T-cell (primary cell): ENCODE results near the gene MSH5. TPM values are rescaled to one million over a fixed set of nuclear protein-coding genes. Genes with fewer than 3 reads are reported as not detected.
A peak's percentile ranks its signal among the peaks of the same experiment; 100 is the strongest.

Source experiments
- ATAC-seq, 4 experiments: fragments of 200-7000 bp in 3 of 4; fragments of 150-1000 bp in 1 of 4; cut with Tn5 transposase; replicated peaks in 1 of 4; 1 replicate in 3 of 4; 2 replicates in 1 of 4; pipeline ENCODE4 v1.10.0; 2021; ENCODE audit warnings: moderate library complexity in 3 of 4, mild to moderate bottlenecking in 2 of 4, moderate number of reproducible peaks in 1 of 4
- CTCF ChIA-PET, 2 donors: fragments of 300-600 bp; sonication (Branson Sonifier 250); formaldehyde crosslinking; loops; one replicate each; lab custom pipeline; 2022; ENCODE audit warnings: antibody characterized with exemption in 2 of 2; lab: Charles Lee
- POLR2A ChIA-PET, 2 donors: fragments of 300-600 bp; sonication (Branson Sonifier 250); formaldehyde crosslinking; loops; one replicate each; lab custom pipeline; 2022; ENCODE audit warnings: antibody characterized with exemption in 2 of 2; lab: Charles Lee
- DNase-seq, 35 experiments: peaks; one replicate each; pipeline versions ENCODE4 v3.0.0 to v3.0.0-alpha.2; 2013 to 2023
- H3K27ac ChIP-seq: one replicate; pipeline ENCODE4 v1.5.1; 2013; ENCODE audit warnings: low read length
- H3K27me3 ChIP-seq, 2 experiments: replicated peaks in 1 of 2; 1 replicate in 1 of 2; 2 replicates in 1 of 2; pipeline versions ENCODE4 v1.6.1 to v1.7.0; 2013; ENCODE audit warnings: low read length in 1 of 2, mixed read lengths in 1 of 2; ENCODE audit not compliant: control insufficient read depth in 2 of 2, insufficient read depth in 2 of 2; ENCODE audit errors: extremely low read depth in 1 of 2
- H3K36me3 ChIP-seq, 2 donors: 1 replicate in 1 of 2; 2 replicates in 1 of 2; pipeline versions ENCODE4 v1.6.1 to v1.7.0; 2013; ENCODE audit warnings: low read length in 1 of 2; ENCODE audit not compliant: control insufficient read depth in 2 of 2, insufficient read depth in 1 of 2; ENCODE audit errors: extremely low read depth in 1 of 2
- H3K4me1 ChIP-seq, 2 experiments: 1 replicate in 1 of 2; 2 replicates in 1 of 2; pipeline versions ENCODE4 v1.6.1 to v1.7.0; 2013; ENCODE audit warnings: low read length in 2 of 2, mixed read lengths in 1 of 2; ENCODE audit not compliant: insufficient read depth in 2 of 2, control insufficient read depth in 1 of 2; ENCODE audit errors: extremely low read depth in 1 of 2
- H3K4me3 ChIP-seq, 2 donors: 1 replicate in 1 of 2; 2 replicates in 1 of 2; pipeline versions ENCODE4 v1.5.1 to v1.7.0; 2013; ENCODE audit warnings: mild to moderate bottlenecking in 2 of 2, low read length in 1 of 2, moderate library complexity in 1 of 2; ENCODE audit not compliant: control insufficient read depth in 1 of 2; ENCODE audit errors: extremely low read depth in 1 of 2
- H3K9me3 ChIP-seq: 2 replicates; pipeline ENCODE4 v1.7.0; 2013
- H3K27ac Mint-ChIP-seq, 2 donors: one replicate each; pipeline ENCODE4 v1.8.0; 2020 to 2021; ENCODE audit warnings: mild to moderate bottlenecking in 2 of 2, mixed read lengths in 2 of 2
- H3K27me3 Mint-ChIP-seq, 2 donors: one replicate each; pipeline ENCODE4 v1.8.0; 2021 to 2022; ENCODE audit warnings: mixed read lengths in 2 of 2
- H3K36me3 Mint-ChIP-seq: one replicate; pipeline ENCODE4 v1.8.0; 2021; ENCODE audit warnings: mixed read lengths
- H3K4me1 Mint-ChIP-seq, 3 donors: one replicate each; pipeline ENCODE4 v1.8.0; 2020 to 2022; ENCODE audit warnings: mixed read lengths in 3 of 3, mild to moderate bottlenecking in 1 of 3
- H3K4me3 Mint-ChIP-seq, 3 donors: one replicate each; pipeline ENCODE4 v1.8.0; 2020 to 2022; ENCODE audit warnings: mild to moderate bottlenecking in 3 of 3, mixed read lengths in 3 of 3, moderate library complexity in 3 of 3
- H3K9me3 Mint-ChIP-seq, 3 donors: one replicate each; pipeline ENCODE4 v1.8.0; 2020 to 2022; ENCODE audit warnings: mixed read lengths in 3 of 3
- WGBS: methylation state at CpG from one replicate; pipeline ENCODE4 v1.1.5; 2013; ENCODE audit warnings: missing lambda C conversion rate; ENCODE audit not compliant: insufficient coverage; 5-methylcytosine and 5-hydroxymethylcytosine counted together
- total RNA-seq, 35 experiments: library from RNA in 6 of 35; stranded (reverse) in 6 of 35; fragments of 120-200 nt in 1 of 35; gene quantifications; one replicate each; pipeline versions ENCODE4 v1.2.1 to v1.2.4 and lab custom pipeline; 2013 to 2026

MSH5 gene
- total RNA-seq, 5 donors from 2014 or later (not counting 1 experiment from before 2014, with no cell fraction given) = 13.7 to 22.4 (median 14.4) TPM

DNA sequence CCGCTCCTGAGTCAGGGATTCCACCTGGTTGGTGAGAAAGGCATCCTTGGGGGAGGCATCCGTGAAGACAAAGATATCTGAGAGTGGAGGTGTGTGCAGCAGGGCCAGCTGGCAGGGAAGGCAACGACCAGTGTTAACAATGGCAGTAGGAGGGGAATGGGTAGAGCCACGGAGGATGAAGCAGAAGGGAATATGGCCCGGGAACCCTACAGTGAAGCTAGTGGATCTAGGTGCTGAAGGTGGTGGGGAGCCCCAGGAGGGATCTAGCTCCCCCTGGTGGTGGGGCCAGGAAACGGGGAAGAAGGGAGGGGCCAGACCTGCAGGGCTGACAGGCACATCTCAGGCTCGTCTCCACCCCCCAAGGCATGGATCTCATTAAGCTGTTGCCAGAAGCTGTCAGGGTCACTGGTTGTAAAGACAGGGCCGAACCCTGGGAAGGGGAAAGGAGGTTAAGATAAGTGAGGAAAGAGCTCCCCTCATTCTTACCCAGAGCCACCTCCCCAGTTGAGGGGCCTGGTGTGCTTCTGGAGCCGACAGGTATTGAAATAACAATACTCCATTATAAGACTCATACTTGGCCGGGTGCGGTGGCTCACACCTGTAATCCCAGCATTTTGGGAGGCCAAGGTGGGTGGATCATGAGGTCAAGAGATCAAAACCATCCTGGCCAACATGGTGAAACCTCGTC, 30.0 kb downstream of the MSH5 start:
- no peaks in the 10 kb centered on the region for H3K9me3 ChIP-seq
- ATAC-seq (peak; percentile 62 to 75 (median 68)), DNase-seq (peak; percentile 46 to 86 (median 70))
- no peak overlapping the region for H3K4me3 ChIP-seq
- no peaks in the 10 kb centered on the region for H3K27me3 Mint-ChIP-seq
- H3K27ac Mint-ChIP-seq = peak overlapping the region; percentile 12 to 13
- H3K36me3 ChIP-seq = no peaks in the 10 kb centered on the region
- 62% methylated on average over 4 of the region's 12 CpGs for WGBS
- no peaks in the 10 kb centered on the region for H3K9me3 Mint-ChIP-seq
- no peak overlapping the region for H3K4me3 Mint-ChIP-seq
- ChIA-PET CTCF (interaction anchor here (0.6 to 1.6 kb wide), 14 partner anchors 17 to 373 kb away, joined by 3 to 18 read pairs (median 4); partner anchors contain the start of genes MSH5 (in 2 of the 2), C6orf47 (in 1 of the 2), CLIC1 (in 1 of the 2) and DDAH2 (in 1 of the 2)), POLR2A (no interaction called here)
- no peak overlapping the region for H3K27ac ChIP-seq
- peaks cover 10 to 45% of the 10 kb centered on the region in 2 experiments for H3K4me1 ChIP-seq
- H3K4me1 Mint-ChIP-seq = peaks cover 24 to 30% (median 29%) of the 10 kb centered on the region in 3 donors
- no peaks in the 10 kb centered on the region for H3K27me3 ChIP-seq
- no peaks in the 10 kb centered on the region for H3K36me3 Mint-ChIP-seq

DNA sequence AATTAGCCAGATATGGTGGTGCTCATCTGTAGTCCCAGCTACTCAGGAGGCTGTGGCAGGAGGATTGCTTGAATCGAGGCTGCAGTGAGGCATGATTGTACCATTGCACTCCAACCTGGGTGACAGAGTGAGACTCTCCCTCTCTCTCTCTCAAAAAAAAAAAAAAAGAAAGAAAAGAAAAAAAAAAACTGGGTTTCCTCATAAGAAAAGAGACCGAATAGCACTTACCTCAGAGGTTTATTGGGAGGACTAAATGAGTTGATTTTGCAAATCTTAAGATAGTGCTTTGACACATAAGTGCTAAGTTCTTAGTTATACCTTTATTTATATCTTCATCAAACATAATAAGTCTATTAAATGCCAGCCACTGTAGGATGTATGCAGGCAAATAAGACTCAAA, 31.1 kb downstream of the MSH5 start:
- H3K36me3 Mint-ChIP-seq = no peaks in the 10 kb centered on the region
- POLR2A ChIA-PET = no interaction called here
- no peak overlapping the region for H3K4me3 ChIP-seq
- no peaks in the 10 kb centered on the region for H3K9me3 ChIP-seq
- H3K4me1 ChIP-seq = peaks cover 10 to 54% of the 10 kb centered on the region in 2 experiments
- no peaks in the 10 kb centered on the region for H3K9me3 Mint-ChIP-seq
- no peak overlapping the region for H3K27ac ChIP-seq
- WGBS = no CpG with 5 or more reads among the region's 2 CpGs
- H3K36me3 ChIP-seq = no peaks in the 10 kb centered on the region
- peak overlapping the region in 1 of 3 donors; percentile 63 for H3K4me3 Mint-ChIP-seq
- ATAC-seq (no peak), DNase-seq (no peak)
- peaks cover 29 to 36% (median 36%) of the 10 kb centered on the region in 3 donors for H3K4me1 Mint-ChIP-seq
- peak overlapping the region; percentile 45 to 66 for H3K27ac Mint-ChIP-seq
- H3K27me3 Mint-ChIP-seq = no peaks in the 10 kb centered on the region
- CTCF ChIA-PET = interaction anchor here (0.7 to 1.6 kb wide), 5 partner anchors 19 to 846 kb away, joined by 3 to 18 read pairs (median 4); partner anchors contain the start of genes DDAH2 (in 1 of the 2) and MSH5 (in 1 of the 2)
- no peaks in the 10 kb centered on the region for H3K27me3 ChIP-seq

DNA sequence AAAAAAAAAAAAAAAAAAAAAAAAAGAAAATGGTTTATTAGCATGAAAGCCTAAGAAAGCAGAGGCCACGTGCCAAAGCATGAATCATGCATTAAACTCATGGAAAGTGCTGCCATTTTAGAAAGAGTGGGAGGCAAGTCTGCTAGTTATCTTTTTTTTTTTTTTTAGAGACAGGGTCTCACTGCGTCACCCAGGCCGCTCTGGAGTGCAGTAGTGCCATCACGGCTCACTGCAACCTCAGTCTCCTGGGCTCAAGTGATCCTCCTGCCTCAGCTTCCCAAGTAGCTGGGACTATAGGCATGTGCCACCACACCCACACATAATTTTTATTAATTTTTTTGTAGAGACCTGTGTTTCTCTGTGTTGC, 32.2 kb downstream of the MSH5 start:
- Mint-ChIP-seq H3K36me3 (no peaks in the 10 kb centered on the region), H3K27ac (no peak overlapping the region), H3K4me1 (peaks cover 38 to 47% (median 46%) of the 10 kb centered on the region in 3 donors), H3K27me3 (no peaks in the 10 kb centered on the region), H3K9me3 (no peaks in the 10 kb centered on the region), H3K4me3 (peak overlapping the region in 1 of 3 donors; percentile 63)
- no CpG with 5 or more reads among the region's 4 CpGs for WGBS
- Histone ChIP-seq H3K27ac (no peak overlapping the region), H3K4me3 (peak overlapping the region in 1 of 2 donors; percentile 20), H3K27me3 (no peaks in the 10 kb centered on the region), H3K4me1 (peaks cover 10 to 66% of the 10 kb centered on the region in 2 experiments), H3K36me3 (no peaks in the 10 kb centered on the region), H3K9me3 (no peaks in the 10 kb centered on the region)
- POLR2A ChIA-PET = interaction anchor here in 1 of 2 donors (0.6 kb wide), 1 partner anchor 594 kb away, joined by 9 read pairs; no protein-coding TSS in a partner anchor
- ATAC-seq = peak in 2 of 4 experiments; percentile 5 to 31
- CTCF ChIA-PET = interaction anchor here in 1 of 2 donors (0.7 to 1.0 kb wide), 3 partner anchors 42 to 224 kb away, joined by 3 to 5 read pairs (median 3); no protein-coding TSS in a partner anchor
- peak in 2 of 35 experiments; percentile 16 to 33 for DNase-seq

DNA sequence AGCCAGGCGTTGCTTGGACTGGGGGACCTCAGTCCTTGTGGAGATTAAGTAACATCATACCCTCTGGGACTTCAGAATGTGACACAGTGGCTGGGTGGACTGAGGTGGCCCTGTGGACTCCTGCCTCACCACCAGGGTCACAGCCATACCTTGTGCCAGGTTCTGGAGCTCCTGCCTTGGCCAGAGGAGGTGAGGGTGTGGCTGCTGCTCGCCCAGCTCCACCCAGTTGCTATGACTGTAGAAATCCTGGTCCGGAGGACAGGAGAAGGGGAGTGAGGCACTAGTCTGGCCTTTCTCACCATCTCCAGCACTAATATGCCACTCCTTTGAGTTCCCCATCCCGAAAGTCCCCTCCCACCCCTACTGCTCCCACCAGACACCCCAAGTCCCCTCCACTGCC, 35.4 kb downstream of the MSH5 start:
- no peaks in the 10 kb centered on the region for H3K9me3 ChIP-seq
- Mint-ChIP-seq H3K27me3 (no peaks in the 10 kb centered on the region), H3K9me3 (no peaks in the 10 kb centered on the region), H3K27ac (no peak overlapping the region), H3K4me1 (peaks cover 42 to 50% (median 42%) of the 10 kb centered on the region in 3 donors), H3K36me3 (peaks cover 3% of the 10 kb centered on the region), H3K4me3 (peak overlapping the region in 1 of 3 donors; percentile 54)
- peaks cover 13 to 15% of the 10 kb centered on the region in 2 donors for H3K36me3 ChIP-seq
- peaks cover 10 to 72% of the 10 kb centered on the region in 2 experiments for H3K4me1 ChIP-seq
- DNase-seq (no peak), ATAC-seq (no peak)
- 100% methylated on average over 1 of the region's 4 CpGs for WGBS
- H3K27me3 ChIP-seq = no peaks in the 10 kb centered on the region
- H3K27ac ChIP-seq = no peak overlapping the region
- POLR2A ChIA-PET = interaction anchor here in 1 of 2 donors (0.6 kb wide), 1 partner anchor 63 kb away, joined by 3 read pairs; no protein-coding TSS in a partner anchor
- no peak overlapping the region for H3K4me3 ChIP-seq
- CTCF ChIA-PET = no interaction called here

DNA sequence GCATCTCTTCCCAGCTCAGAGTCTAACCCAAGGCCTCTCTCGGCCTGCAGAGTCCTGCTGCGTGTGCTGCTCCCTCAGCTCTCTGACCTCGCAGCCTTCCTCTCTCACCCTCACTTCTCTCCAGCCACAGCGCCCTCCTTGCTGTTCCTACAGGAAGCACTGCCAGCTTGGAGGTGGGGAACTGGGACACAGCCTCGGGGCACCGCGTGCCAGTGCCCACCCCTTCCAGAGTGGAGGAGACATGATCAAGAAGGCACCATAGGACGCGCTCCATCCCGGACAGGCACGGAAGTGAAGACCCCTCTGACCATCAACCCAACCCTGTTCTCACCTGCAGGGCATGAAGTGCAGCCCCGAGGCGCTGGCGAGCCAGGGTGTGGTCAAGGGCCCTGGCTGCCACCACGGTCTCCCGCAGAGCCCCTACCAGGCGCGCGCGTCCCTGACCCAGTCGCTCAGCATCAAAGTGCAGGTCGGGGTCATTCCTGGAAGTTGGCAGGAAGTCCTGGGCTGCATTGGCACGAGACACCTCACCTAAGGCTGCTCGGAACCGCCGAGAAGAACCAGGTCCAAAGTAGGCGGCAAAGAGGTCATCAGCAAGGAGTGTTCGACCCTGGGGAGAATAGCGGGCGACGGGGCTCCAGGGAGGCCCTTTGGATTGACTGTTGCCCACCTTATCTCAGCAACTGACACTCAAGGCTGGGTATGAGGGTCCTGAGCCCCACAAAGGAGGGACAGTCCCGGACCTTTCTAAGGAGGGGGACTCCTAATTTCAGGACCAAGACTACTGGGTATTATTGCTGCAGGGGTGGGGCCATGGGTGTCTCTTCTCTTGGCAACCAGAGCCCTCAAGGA, 36.1 kb downstream of the MSH5 start:
- Mint-ChIP-seq H3K4me3 (peak overlapping the region in 1 of 3 donors; percentile 54), H3K9me3 (no peaks in the 10 kb centered on the region), H3K27me3 (no peaks in the 10 kb centered on the region), H3K4me1 (peaks cover 39 to 50% (median 42%) of the 10 kb centered on the region in 3 donors), H3K36me3 (peaks cover 9% of the 10 kb centered on the region), H3K27ac (no peak overlapping the region)
- CTCF ChIA-PET = no interaction called here
- Histone ChIP-seq H3K4me3 (no peak overlapping the region), H3K9me3 (no peaks in the 10 kb centered on the region), H3K27me3 (no peaks in the 10 kb centered on the region), H3K4me1 (peaks cover 10 to 66% of the 10 kb centered on the region in 2 experiments), H3K27ac (no peak overlapping the region), H3K36me3 (peaks cover 17 to 21% of the 10 kb centered on the region in 2 donors)
- 94% methylated on average over 28 of the region's 32 CpGs for WGBS
- DNase-seq (no peak), ATAC-seq (no peak)
- POLR2A ChIA-PET = no interaction called here

DNA sequence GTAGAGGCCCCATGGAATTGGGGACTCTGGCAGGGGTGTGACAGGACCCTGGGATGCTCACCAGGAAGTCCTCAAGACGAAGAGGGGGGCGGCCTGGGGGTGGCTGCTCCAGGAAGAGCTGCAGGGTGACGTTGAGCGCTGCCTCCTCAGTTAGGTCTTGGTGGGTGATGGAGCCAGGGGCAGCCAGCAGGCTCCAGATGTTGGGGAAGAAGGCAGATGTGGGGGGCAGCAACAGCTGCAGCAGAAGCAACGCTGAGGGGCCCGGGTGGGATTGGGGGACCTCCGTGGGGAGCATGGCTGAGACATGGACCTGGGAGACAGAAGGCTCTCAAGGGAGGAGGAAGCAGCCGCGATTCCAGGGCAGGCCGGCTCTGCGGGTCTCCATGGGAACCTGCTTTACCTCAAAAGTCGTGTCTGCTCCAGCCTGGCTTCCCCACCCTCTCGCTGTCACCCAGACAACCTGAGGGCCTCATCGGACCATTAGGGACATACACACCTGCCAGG, 36.7 kb downstream of the MSH5 start:
- Mint-ChIP-seq H3K36me3 (peaks cover 13% of the 10 kb centered on the region), H3K4me1 (peaks cover 32 to 44% (median 35%) of the 10 kb centered on the region in 3 donors), H3K27me3 (no peaks in the 10 kb centered on the region), H3K9me3 (no peaks in the 10 kb centered on the region), H3K4me3 (peak overlapping the region in 1 of 3 donors; percentile 54), H3K27ac (no peak overlapping the region)
- H3K36me3 ChIP-seq = peaks cover 20 to 28% of the 10 kb centered on the region in 2 donors
- peak overlapping the region; percentile 54 for H3K27ac ChIP-seq
- H3K27me3 ChIP-seq = no peaks in the 10 kb centered on the region
- H3K4me3 ChIP-seq = no peak overlapping the region
- POLR2A ChIA-PET = no interaction called here
- DNase-seq (no peak), ATAC-seq (peak in 1 of 4 experiments; percentile 15)
- 38% methylated on average over 14 of the region's 14 CpGs for WGBS
- H3K4me1 ChIP-seq = peaks cover 10 to 60% of the 10 kb centered on the region in 2 experiments
- CTCF ChIA-PET = no interaction called here
- no peaks in the 10 kb centered on the region for H3K9me3 ChIP-seq
